GM21526 (cell line): ENCODE data around the gene PDILT.
"Not testable (repeated sequence)": the region's sequence is repeated elsewhere in the genome, so short reads cannot be mapped to it uniquely, and the experiment has no call there.

ENCODE experiments used
- ATAC-seq: cut with Tn5 transposase; IDR thresholded peaks from one replicate; pipeline ENCODE4 v1.9.1; 2021; ENCODE audit warnings: moderate library complexity; ENCODE audit not compliant: unreplicated experiment, low FRiP score

PDILT gene

GRCh38 chr16:20325005-20325404, 79.5 kb downstream of the PDILT start:
- ATAC-seq = no peak

- no peak for ATAC-seq
These were observed 80.9 kb downstream of the PDILT start for GRCh38 chr16:20323591-20324117.

- no peak for ATAC-seq
These were observed 81.8 kb downstream of the PDILT start for GRCh38 chr16:20322696-20323095.

- ATAC-seq = no peak
These were observed 82.9 kb downstream of the PDILT start for GRCh38 chr16:20321671-20322070.

- ATAC-seq = not testable (repeated sequence)
These were observed 83.5 kb downstream of the PDILT start for GRCh38 chr16:20321051-20321450.

- no peak for ATAC-seq
These were observed 83.9 kb downstream of the PDILT start for GRCh38 chr16:20320592-20320991.

- ATAC-seq = no peak
These were observed 84.4 kb downstream of the PDILT start for GRCh38 chr16:20320178-20320577.

- ATAC-seq = no peak
These were observed 85.1 kb downstream of the PDILT start for GRCh38 chr16:20319406-20319805.

- ATAC-seq = no peak
These were observed 86.1 kb downstream of the PDILT start for GRCh38 chr16:20318437-20318836.

GRCh38 chr16:20318006-20318405, 86.5 kb downstream of the PDILT start:
- ATAC-seq = no peak

GRCh38 chr16:20317117-20317516, 87.4 kb downstream of the PDILT start:
- no peak for ATAC-seq

- no peak for ATAC-seq
These were observed 87.8 kb downstream of the PDILT start for GRCh38 chr16:20316715-20317114.

GRCh38 chr16:20315764-20316163, 88.8 kb downstream of the PDILT start:
- ATAC-seq = no peak

- no peak for ATAC-seq
These were observed 90.0 kb downstream of the PDILT start for GRCh38 chr16:20314575-20314974.

- ATAC-seq = no peak
These were observed 90.8 kb downstream of the PDILT start for GRCh38 chr16:20313741-20314140.

GRCh38 chr16:20312536-20313095, 91.9 kb downstream of the PDILT start:
- not testable (repeated sequence) for ATAC-seq

GRCh38 chr16:20311548-20311947, 93.0 kb downstream of the PDILT start:
- ATAC-seq = no peak

GRCh38 chr16:20310421-20311395, 93.8 kb downstream of the PDILT start:
- no peak for ATAC-seq

GRCh38 chr16:20309786-20310185, 94.8 kb downstream of the PDILT start:
- no peak for ATAC-seq
